ENCODE measurements around the gene TSHZ1.

TSHZ1 gene

DNA sequence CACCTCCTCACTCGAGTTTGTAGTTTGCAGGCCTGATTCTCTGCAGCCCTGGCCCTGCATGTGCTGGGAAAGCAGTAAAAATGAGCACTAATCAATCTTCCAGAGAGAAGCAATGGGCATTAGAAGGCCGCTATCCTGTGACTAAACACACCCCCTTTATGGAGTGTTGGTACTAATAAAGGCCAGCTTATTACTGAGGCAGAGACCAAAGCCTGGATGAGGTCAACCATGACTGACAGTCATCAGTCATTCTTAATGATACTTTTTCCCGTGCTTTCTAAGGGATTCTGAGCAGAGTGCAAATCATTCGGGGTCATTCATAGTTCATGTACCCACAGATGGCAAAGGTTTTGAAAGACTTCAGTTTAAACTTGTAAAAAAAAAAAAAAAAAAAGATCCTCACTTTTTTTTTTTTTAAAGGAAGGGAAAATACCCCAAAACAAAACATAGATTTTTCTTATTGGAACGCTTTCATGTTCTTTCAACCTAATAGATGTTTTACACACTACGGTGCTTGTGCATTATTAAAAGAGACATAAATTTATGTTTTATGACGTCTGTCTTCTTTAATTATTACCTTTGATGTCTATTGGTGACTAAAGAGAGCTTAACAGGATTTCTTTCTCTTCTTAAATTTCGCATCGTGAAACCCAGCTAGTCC is 13.2 kb downstream of the TSHZ1 start:
- DNase-seq = no peak

DNA sequence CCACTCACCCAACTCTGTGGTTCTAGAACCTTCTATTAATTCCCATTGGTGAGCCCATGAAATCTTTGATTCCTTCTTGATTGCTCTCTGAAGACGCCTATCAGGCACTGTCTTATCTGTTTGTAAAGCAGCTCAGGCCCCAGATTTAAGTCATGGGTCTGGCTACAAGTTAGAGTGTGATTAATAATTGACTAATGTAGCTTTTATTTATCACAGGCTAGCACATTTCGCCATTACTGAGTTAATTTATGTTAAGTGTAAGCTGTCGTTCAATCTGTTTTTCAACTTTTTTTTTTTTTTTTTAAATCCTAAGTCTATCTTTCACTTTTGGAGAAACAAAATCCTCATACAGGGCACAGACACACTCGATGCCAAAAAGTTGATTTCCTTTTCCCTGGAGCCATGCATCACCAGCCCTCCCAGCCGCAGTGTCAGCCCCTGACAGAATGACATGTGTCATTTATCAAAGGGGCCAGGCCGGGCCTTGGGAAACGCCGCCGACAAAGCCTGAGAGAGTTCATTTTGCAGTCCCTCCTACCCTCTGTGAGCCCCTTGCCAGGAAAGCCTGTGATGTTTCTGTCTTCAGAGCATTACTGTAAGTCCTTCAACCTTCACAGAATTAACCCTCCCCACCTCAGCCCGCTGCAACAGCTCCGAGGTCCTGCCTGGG is 15.8 kb downstream of the TSHZ1 start:
- no peak for DNase-seq

DNA sequence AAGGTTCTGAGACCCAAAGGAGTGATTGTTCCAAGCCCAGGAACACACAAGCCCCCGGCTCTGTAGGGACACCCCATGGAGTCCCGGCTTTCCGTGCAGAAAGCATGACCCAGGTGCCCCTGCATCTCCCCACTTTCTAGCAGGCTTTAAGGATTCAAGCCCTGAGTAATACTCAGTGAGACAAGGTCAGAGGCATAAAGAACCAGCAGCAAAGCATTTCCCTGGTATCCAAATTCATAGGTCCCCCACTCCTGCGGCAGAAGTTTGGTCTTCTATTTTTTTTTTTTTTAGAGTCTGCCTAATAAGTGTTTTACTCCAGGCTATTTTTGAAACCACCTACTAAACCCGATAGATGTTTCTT is 16.3 kb downstream of the TSHZ1 start:
- no peak for DNase-seq

DNA sequence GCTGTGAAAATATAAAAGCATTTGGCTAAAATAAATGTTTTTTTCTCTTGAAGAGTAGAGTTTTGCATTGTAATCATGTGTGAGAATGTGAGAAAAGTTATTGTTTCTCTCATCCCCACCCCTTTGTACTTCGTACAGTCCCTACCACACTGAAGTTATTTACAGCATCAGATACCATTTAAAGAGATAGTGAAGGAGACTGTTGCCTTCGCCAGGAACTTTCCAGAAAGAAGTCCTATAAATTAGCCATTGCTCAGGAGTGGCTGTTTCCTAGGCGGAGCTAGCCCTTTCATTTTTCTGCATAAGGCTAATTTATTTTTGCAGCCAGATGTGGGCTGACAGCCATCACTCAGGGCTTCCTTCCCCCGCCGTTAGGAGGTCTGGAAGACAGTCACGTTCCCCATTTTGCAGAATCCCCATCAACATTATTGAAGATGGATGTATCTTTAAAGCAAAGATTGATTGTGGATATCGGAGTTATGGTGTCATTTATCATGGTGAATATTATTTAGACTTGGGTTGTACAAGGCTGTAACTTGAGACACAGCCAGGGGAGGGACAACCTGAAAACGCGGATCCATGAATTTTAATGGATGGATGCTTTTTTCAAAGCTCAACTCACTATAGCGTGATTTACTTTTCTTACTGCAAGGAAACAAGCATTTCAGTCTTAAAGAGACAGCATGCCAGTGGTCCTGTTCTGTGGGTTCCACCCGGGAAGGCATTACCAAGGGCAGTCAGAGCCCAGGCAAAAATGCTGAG is 17.1 kb downstream of the TSHZ1 start:
- DNase-seq = no peak

DNA sequence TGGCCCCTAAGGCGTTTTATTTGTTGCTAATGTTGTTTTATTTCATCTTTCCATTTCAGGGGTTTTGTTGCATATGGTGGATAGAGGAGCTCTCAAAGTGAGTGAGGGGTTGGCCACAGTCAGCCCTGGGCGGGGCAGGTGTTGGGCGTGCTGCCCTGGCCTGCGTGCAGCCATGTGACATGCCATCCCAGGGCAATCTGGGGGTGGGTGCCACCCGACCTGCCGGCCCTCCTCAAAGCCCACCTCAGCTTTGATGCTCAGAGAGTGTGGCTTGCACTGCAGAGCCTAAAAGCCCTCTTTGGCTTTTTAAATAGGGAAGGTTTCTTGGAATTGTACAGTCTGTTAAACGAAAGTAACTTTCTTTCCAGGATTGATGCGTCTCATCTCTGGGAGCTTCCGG is 18.4 kb downstream of the TSHZ1 start:
- no peak for DNase-seq

DNA sequence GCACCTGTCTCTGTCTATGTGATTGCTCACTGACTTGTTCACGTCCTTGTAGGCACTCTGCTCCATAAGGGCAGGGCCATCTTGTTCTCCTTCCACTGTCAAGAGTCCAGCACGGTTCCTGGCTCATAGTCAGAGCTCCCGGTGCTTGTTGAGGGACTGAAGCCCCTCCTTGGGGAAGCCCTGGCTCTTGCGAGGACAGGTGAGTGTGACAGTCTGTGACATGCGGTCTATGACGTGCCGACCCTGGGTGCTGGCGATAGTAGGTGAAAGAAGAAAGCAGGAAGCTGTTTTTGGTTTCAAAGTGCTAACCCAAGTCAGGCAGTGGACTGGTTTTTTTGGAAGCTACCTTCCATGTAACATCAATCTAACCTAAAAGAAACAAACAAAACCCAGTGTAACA is 18.8 kb downstream of the TSHZ1 start:
- DNase-seq = no peak

DNA sequence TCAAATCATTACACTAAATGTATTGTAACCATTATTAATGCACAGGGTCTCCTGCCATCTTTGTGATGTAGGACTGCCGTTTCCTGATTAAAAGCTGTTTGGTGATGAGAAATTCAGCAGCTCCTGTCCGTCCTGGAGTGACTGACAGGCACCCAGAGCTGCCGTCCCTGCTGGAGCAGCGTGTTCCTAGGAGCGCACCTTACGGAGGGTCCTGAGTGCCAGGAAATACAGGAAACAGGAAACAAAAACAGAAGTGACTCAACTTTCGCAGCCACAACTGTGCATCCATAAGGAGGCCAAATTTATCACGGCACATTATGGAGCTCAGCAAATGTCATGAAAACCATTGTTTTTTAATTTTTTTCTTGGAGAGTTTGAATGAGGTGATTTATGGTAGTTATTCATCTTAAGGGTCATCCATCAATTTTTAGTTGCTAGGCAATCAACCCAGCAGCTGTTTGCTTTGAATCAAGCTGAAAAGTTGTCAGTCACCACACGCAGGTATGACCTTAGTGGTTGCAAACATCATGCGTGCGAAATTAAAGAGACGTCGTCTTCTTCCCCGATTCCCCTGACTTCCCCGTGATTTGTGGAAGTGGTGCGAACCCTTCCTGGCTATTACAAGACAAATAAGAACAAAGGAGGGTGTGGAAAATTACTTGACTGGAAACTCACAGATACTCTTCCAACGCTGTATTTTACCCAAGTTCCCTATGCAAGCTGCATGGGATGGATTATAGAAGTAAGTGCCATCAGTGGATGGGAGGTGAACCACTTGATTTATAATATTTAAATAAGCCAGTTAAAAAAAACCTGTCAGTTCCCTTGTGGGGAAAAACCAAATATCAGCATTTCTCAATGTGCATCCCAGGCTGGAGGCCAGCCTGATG is 19.8 kb downstream of the TSHZ1 start:
- no peak for DNase-seq

DNA sequence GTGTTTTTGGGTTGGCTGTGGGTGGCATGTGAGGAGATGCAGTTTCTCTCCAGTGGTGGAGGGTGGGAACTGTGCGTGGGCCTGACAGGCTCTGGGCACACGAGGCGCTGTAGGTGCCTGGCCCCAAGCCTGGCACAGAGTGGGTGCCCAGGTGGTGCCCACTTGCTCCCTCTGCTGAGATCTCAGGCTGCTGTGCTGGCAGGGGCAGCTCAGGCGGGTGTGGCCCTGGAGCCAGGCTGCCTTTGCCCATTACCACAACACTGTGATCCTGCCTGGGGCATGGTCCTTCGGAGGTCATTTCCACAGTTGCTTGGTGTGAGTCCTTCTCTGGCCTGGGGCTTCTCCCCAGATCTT is 20.4 kb downstream of the TSHZ1 start:
- no peak for DNase-seq

DNA sequence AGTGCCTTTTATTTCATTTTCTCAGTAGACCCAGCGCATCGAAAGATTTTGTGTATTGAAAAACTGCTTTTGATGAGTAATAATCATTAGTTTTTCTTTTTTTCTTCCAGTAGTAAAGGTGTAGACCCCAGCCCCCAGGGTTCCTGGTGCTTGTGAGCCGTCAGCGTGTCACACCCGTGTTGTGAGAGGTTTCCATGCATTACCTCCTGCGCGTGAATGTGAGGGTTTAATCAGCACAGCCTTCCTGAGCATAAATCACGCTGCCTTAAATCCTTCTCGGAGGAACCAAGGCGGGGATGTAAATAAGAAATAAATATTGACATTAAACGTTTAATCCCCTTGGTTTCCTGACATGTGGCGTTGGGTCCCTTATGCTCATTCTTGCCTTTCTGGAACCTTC is 24.3 kb downstream of the TSHZ1 start:
- DNase-seq = no peak

DNA sequence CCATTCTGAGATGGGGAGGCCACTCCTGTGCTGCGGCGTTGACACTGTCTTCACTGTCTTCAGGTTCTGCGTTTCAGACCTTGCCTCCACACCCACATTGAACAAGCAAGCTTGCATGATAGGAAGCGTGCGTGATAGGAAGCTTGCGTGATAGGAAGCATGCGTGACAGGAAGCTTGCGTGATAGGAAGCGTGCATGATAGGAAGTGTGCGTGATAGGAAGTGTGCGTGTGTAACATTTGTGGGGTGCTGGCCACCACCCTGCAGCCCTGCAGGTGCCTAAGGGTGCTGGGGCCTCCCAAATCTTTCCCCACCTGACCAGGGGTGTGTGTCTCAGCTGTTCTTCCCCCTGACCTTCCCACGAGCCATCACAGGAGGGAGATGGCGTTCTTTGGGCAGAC is 25.3 kb downstream of the TSHZ1 start:
- DNase-seq = no peak

DNA sequence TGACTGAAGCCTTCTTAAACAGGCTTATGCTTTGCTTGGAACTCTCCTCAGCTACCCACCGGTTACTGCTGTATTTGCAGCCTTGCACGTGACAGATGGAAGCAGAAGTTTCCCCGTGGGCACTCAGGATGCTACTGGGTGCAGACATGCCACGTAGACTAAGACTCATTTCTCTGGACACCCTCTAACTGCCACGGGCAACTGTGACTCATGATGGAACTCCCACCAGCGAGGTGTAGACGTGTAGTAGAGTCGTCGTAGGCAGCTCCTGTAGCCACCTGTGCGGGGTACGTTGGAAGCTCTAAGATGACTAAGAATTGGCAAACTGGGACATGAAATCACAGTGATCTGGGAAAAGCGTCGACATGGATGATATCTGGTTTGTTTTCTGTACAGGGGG is 27.5 kb downstream of the TSHZ1 start:
- no peak for DNase-seq

DNA sequence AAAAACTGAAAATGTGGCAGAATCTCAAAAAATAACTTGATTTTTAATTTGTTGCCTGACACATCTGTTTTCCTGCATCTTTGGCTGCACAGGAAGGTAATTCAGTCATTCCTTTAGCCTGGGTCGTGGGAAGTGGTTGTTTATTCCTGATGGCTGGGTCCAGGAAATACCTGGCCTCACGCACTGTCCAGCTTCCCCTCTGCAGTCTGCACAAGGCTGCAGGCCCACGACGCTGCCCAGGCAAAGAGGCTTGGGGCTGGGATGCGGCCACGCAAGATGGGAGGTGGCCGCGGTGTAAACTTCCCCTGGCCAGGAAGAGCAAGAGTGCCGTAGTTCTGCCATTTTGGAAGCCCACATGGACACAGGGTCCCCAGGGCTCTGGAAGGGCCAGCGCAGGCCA is 28.2 kb downstream of the TSHZ1 start:
- DNase-seq = no peak

DNA sequence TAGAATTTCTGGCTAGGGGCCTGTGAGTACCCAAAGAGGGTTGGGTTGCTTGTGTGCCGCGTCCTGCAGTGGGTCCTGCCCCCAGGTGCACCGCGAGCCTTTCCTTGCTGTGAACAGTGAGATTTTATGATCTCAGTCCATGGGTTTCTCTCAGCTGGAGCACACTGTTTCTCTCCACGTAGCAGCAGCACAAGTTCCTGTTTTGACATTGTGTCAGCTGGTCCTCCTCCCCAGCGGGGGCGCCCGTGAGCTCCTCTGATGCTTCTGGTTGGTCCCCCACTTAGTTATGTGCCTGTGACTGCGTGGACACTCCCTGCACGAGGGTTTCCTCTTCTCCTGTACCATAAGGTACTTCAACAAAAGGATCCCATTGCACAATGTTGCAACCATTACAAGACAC is 29.8 kb downstream of the TSHZ1 start:
- DNase-seq = no peak

DNA sequence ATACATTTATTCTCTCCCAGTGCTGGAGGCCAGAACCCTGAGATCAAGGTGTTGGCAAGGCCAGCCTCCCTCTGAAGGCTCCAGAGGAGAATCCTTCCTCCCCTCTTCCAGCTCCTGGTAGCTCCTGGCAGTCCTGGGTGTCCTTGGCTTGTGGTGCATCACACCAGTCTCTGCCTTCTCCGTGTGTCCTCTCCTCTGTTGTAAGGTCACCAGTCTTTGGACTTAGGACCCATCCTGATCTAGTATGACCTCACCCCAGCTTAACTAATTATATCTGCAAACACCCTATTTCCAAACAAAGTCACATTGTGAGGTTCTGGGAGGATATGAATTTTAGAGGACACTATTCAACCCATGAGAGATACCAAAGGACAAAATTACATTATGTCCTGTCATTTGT is 31.1 kb downstream of the TSHZ1 start:
- no peak for DNase-seq

DNA sequence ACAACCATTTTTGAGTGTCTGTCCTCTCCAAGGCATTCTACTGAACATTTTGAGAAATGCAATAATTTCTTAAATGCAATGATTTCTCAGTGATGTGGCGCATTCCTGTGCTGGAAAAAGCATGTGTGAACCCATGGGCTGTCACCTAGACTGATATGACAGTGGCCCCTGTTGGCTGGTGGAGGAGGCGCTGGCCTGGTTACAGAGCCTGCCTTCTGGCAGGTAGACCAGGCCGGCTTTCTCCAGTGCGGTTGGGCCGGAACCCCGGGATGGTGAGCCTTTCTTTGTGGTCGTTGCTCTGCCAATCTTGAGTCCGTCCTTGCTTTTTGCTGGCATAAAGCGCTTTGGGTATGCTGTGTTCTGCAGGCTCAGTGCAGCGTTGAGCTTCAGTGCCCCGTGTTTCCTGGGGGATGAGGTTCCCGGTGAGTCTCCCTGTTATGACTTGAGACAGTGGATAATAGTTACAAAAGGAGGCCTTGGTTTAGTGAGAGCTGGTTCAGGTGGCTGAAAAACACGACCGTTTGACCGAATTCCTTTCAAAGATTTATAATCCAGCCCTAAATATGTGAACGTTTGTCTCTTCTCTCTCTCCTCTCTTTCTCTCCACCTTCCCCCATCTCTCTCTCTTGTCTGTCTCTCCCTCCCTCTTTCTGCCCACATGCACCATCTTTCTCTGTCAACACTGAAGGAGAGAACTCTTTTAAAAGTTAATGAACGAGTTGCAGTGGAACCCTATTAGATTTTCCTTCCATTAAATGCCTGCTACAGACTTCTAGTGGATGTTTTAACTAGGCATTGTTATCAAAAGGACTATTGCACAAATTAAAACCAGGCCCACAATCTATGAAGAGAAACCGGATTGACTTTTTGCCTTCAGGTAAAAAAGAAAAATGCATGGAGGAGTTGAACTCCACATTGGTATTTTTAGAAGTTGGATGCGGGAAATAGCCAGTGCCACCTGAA is 34.0 kb downstream of the TSHZ1 start:
- DNase-seq = no peak

DNA sequence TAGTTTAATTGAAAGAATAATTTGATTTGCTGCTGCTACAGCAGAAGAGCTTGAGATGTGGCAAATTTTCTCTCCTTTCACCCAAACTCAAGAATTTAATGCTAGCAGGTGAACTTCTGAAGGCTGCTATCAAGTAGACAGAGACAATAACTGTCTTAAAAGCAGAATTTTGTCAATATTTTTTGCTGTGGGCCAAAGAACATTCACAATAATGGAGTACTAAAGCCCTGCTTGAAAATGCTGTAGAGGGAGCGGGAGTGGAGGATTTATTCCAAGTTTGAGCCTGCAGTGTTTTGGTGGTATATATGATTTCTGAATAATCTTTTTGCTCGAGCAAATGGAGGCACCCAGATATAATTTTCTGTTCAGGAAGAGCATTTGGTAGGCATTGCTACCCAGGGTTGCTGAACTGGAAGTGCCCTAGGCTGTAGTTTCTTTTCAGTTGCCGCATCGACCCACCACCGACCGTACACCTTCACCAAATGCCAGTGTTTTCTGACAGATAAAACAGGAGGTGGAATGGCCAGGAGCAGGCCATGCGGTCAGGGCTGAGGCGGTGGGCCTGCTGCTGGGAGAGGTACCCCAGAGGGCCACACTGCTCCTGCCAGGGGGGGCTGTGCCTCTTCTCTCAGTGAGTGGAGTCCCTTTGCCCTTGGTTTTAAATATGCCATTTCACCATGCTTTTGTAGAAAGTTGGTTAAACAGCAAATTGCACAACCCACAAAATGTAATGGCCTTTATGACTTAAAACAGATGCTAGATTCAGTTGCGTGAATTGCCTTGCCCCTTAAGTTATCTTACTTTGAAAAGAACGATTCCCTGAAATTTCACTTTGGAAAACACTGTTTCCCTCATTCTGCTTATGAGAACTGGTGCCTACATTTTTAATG is 36.4 kb downstream of the TSHZ1 start:
- no peak for DNase-seq

DNA sequence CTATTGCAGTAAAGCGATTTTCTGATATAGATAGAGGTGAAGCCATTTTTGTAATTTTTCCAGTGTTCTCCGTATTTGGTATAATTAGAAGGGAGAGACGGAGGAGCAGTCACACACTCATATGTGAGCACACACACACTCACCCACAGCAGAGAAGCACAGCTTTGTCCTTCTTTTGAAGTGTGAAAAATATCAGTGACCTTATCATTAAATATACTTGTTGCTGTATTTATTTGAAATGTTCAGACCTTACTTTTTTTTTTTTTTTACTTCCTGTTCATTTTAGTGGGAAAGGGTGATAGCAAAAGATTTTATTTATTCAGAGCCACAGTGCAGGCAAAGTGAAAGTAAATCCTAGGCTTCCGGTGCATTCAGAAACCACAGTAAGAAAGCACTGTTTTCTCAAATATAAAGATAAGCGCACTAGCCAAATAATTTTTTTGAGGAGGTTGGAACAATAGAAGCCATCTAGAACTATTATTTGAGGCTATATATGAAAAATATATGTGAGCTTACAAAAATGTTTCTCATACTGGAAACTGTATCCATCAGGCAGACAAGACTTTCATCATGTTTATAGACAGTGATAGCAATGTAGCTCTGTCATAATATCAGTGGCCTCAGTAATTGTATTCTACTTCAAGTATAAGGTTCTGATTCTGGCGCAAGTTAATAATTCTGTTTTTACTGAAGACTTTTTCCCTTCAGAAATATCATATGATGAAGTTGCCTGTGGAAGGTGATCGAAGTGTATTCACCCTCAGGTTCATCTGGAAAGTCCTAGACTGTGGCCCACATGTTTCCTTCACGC is 37.2 kb downstream of the TSHZ1 start:
- DNase-seq = peak; percentile 49

DNA sequence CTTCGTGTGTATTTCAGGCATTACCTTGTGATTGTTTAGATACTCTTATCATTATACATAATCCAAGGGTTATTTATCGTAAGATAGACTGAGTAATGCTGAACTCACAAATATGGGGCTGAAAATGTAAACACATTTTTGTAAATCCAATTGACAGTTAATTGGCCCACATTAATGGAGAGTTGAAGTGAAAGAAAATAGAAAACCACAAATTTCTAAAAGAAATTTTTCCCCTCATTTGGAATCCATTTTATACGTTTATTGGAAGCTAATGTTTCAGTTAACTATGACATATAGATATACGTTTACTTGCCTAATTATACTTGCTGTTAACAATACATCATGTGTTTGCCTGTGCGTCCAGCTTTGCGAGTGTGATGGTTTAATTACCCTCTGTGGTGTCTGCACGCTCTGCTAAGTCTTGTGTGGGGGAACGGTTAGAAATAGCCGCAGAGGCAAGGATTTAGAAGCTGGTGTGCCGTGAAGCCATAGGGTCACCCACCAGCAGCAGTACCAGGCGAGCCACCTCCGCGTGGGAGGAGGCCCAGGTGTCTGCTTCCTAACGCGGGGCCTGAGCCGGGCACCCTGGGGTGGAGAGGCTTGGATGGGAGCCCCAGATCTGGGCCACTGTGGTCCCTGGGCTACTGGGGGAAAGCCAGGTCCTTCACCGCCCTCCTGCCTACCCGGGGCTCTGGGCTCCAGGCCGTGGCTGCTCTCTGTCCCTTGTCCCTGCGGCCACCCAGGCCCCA is 38.0 kb downstream of the TSHZ1 start:
- DNase-seq = no peak

DNA sequence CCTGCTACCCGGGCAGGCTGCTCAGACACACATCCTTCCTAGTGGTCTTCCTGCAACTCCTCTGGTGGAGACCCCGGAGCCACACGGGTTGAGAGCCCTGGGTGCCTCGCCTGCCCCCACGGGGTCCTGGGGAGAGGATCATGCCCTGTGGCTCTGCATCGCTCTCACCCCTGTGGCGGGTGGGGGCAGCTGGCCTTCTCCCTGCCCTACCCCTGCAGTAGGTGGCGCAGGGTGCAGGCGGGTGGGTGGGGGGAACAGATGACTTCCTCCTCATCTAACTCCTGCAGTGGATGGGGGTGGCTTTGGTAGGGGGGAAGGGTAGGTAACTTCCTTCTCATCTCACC is 38.5 kb downstream of the TSHZ1 start:
- no peak for DNase-seq

Measured in fibroblast of skin of back (primary cell).